H1 (cell line): Measurements from ENCODE around the gene ARL6IP4. TPM values are rescaled to one million over a fixed set of nuclear protein-coding genes. Genes with fewer than 3 reads are reported as not detected.
A peak's percentile ranks its signal among the peaks of the same experiment; 100 is the strongest.

Experiments used
- CTCF ChIA-PET: fragments of 300-600 bp; sonication (Branson Sonifier 250); formaldehyde crosslinking; loops from one replicate; lab custom pipeline; 2021; ENCODE audit not compliant: partially characterized antibody; lab: Charles Lee
- POLR2A ChIA-PET: fragments of 300-600 bp; sonication (Branson Sonifier 250); formaldehyde crosslinking; loops from one replicate; lab custom pipeline; 2021; ENCODE audit warnings: inconsistent platforms; ENCODE audit not compliant: partially characterized antibody; lab: Charles Lee
- DNase-seq, 2 experiments: peaks; one replicate each; pipeline versions ENCODE4 v3.0.0 to v3.0.0-alpha.2; 2010 to 2022; ENCODE audit warnings: low spot score in 2 of 2, low read depth in 1 of 2, mixed read lengths in 1 of 2
- FAIRE-seq: peaks from 2 replicates; lab custom pipeline; 2011; peaks lifted over from hg19 to GRCh38; lab: Jason Lieb, UNC
- H2AFZ ChIP-seq: 2 replicates; pipeline ENCODE4 v1.8.1; 2012; ENCODE audit warnings: low read length, inconsistent platforms
- H2AK5ac ChIP-seq: 2 replicates; pipeline ENCODE4 v1.6.1; 2013; ENCODE audit warnings: low read depth, low read length
- H2BK120ac ChIP-seq: replicated peaks from 2 replicates; pipeline ENCODE3; 2013; ENCODE audit warnings: low read depth, low read length, inconsistent platforms
- H2BK12ac ChIP-seq: 2 replicates; pipeline ENCODE4 v1.6.1; 2013; ENCODE audit warnings: low read depth, low read length
- H2BK15ac ChIP-seq: 2 replicates; pipeline ENCODE4 v1.6.1; 2013; ENCODE audit warnings: low read length
- H2BK20ac ChIP-seq: 2 replicates; pipeline ENCODE4 v1.6.1; 2013; ENCODE audit warnings: low read length
- H2BK5ac ChIP-seq: 2 replicates; pipeline ENCODE4 v1.6.1; 2013; ENCODE audit warnings: low read depth, low read length
- H3K14ac ChIP-seq: 2 replicates; pipeline ENCODE4 v1.6.1; 2013; ENCODE audit warnings: inconsistent platforms; ENCODE audit not compliant: insufficient read length
- H3K18ac ChIP-seq: 2 replicates; pipeline ENCODE4 v1.6.1; 2013; ENCODE audit warnings: low read length; ENCODE audit errors: extremely low read depth
- H3K23ac ChIP-seq: 2 replicates; pipeline ENCODE4 v1.6.1; 2013; ENCODE audit warnings: inconsistent platforms; ENCODE audit not compliant: insufficient read length
- H3K23me2 ChIP-seq: 2 replicates; pipeline ENCODE4 v1.6.1; 2013; ENCODE audit warnings: low read depth, low read length
- H3K27ac ChIP-seq: 2 replicates; pipeline ENCODE4 v1.6.1; 2011; ENCODE audit warnings: low read depth, low read length, inconsistent platforms
- H3K27me3 ChIP-seq, 4 experiments: replicated peaks in 1 of 4; 1 replicate in 1 of 4; 2 replicates in 3 of 4; pipeline versions ENCODE4 v1.6.1 to v1.8.1; 2011 to 2013; ENCODE audit warnings: low read length in 3 of 4, mild to moderate bottlenecking in 3 of 4, inconsistent platforms in 2 of 4, mixed read lengths in 2 of 4, moderate library complexity in 1 of 4; ENCODE audit not compliant: control insufficient read depth in 3 of 4, insufficient read depth in 3 of 4; ENCODE audit errors: extremely low read depth in 1 of 4
- H3K36me3 ChIP-seq, 4 experiments: 2 replicates each; pipeline versions ENCODE4 v1.6.1 to v1.8.1; 2011 to 2013; ENCODE audit warnings: mild to moderate bottlenecking in 4 of 4, low read length in 3 of 4, moderate library complexity in 2 of 4, control low read depth in 1 of 4, inconsistent platforms in 1 of 4; ENCODE audit not compliant: insufficient read depth in 4 of 4, control insufficient read depth in 2 of 4
- H3K4ac ChIP-seq: replicated peaks from 2 replicates; pipeline ENCODE3; 2013; ENCODE audit warnings: low read length, low read depth, mixed read lengths, inconsistent platforms; ENCODE audit not compliant: insufficient read length
- H3K4me1 ChIP-seq, 4 experiments: replicated peaks in 1 of 4; 1 replicate in 1 of 4; 2 replicates in 3 of 4; pipeline versions ENCODE4 v1.6.1 to v1.8.1; 2011 to 2013; ENCODE audit warnings: low read length in 3 of 4, inconsistent platforms in 2 of 4, mixed read lengths in 1 of 4; ENCODE audit not compliant: insufficient read depth in 4 of 4, control insufficient read depth in 3 of 4
- H3K4me2 ChIP-seq, 2 experiments: 2 replicates each; pipeline versions ENCODE4 v1.6.1 to v1.8.1; 2011 to 2013; ENCODE audit warnings: low read depth in 2 of 2, low read length in 2 of 2, control low read depth in 1 of 2, inconsistent platforms in 1 of 2, mild to moderate bottlenecking in 1 of 2; ENCODE audit not compliant: insufficient read depth in 1 of 2
- H3K4me3 ChIP-seq, 4 experiments: fragments of 200-600, 300-600 bp in 1 of 4; sonication (generic), shearing (Covaris generic), sonication (Bioruptor Twin) in 1 of 4; 2 replicates each; pipeline versions ENCODE4 v1.5.1 to v1.8.1; 2011 to 2016; ENCODE audit warnings: low read length in 4 of 4, low read depth in 3 of 4, control low read depth in 2 of 4, inconsistent platforms in 2 of 4, mild to moderate bottlenecking in 2 of 4, mixed read lengths in 1 of 4, moderate library complexity in 1 of 4; ENCODE audit not compliant: insufficient read depth in 2 of 4; ENCODE audit errors: extremely low read depth in 1 of 4
- H3K56ac ChIP-seq: replicated peaks from 2 replicates; pipeline ENCODE3; 2013; ENCODE audit warnings: low read depth, mild to moderate bottlenecking, mixed read lengths, low read length, inconsistent platforms; ENCODE audit not compliant: insufficient read length
- H3K79me1 ChIP-seq: 2 replicates; pipeline ENCODE4 v1.6.1; 2013; ENCODE audit warnings: low read depth, low read length, control low read depth
- H3K79me2 ChIP-seq, 2 experiments: 2 replicates each; pipeline versions ENCODE4 v1.6.1 to v1.8.1; 2012 to 2013; ENCODE audit warnings: low read length in 2 of 2, mild to moderate bottlenecking in 2 of 2, inconsistent platforms in 1 of 2; ENCODE audit not compliant: insufficient read depth in 2 of 2, control insufficient read depth in 1 of 2
- H3K9ac ChIP-seq, 4 experiments: replicated peaks in 1 of 4; 1 replicate in 1 of 4; 2 replicates in 3 of 4; pipeline versions ENCODE4 v1.6.1 to v1.8.1; 2011 to 2013; ENCODE audit warnings: low read depth in 3 of 4, low read length in 3 of 4, control low read depth in 2 of 4, mild to moderate bottlenecking in 2 of 4, moderate library complexity in 2 of 4, inconsistent platforms in 1 of 4; ENCODE audit errors: extremely low read depth in 1 of 4
- H3K9me3 ChIP-seq, 2 experiments: 2 replicates each; pipeline versions ENCODE4 v1.6.1 to v1.8.1; 2012 to 2013; ENCODE audit warnings: mild to moderate bottlenecking in 2 of 2, moderate library complexity in 2 of 2, control low read depth in 1 of 2, inconsistent platforms in 1 of 2, low read depth in 1 of 2, low read length in 1 of 2, mixed read lengths in 1 of 2; ENCODE audit not compliant: insufficient read depth in 2 of 2
- H4K20me1 ChIP-seq, 2 experiments: replicated peaks in 1 of 2; 2 replicates each; pipeline versions ENCODE3 to v1.8.1; 2011 to 2013; ENCODE audit warnings: inconsistent platforms in 2 of 2, low read length in 2 of 2, mild to moderate bottlenecking in 1 of 2; ENCODE audit not compliant: insufficient read depth in 2 of 2, control insufficient read depth in 1 of 2
- H4K5ac ChIP-seq: 2 replicates; pipeline ENCODE4 v1.6.1; 2013; ENCODE audit warnings: low read length, low read depth, mixed read lengths, inconsistent platforms; ENCODE audit not compliant: insufficient read length
- H4K8ac ChIP-seq: 2 replicates; pipeline ENCODE4 v1.8.0; 2013; ENCODE audit warnings: mild to moderate bottlenecking, moderate library complexity, low read length, inconsistent platforms; ENCODE audit not compliant: insufficient read depth; ENCODE audit errors: extremely low read depth
- H4K91ac ChIP-seq: replicated peaks from 2 replicates; pipeline ENCODE3; 2013; ENCODE audit warnings: low read length, mixed read lengths, inconsistent platforms; ENCODE audit not compliant: insufficient read length
- EP300 ChIP-seq, 2 experiments: IDR thresholded peaks; 1 replicate in 1 of 2; 2 replicates in 1 of 2; pipeline ENCODE4 v1.6.1; 2011 to 2012; ENCODE audit warnings: low read depth in 2 of 2, low read length in 2 of 2, mild to moderate bottlenecking in 2 of 2, borderline replicate concordance in 1 of 2, inconsistent platforms in 1 of 2, moderate library complexity in 1 of 2
- JUND ChIP-seq: IDR thresholded peaks from 2 replicates; pipeline ENCODE4 v1.6.1; 2011; ENCODE audit warnings: mild to moderate bottlenecking, improper control_type of control experiment, low read length
- MAFK ChIP-seq: IDR thresholded peaks from 2 replicates; pipeline ENCODE4 v1.6.1; 2012; ENCODE audit warnings: low read depth, mild to moderate bottlenecking, improper control_type of control experiment, low read length
- RXRA ChIP-seq: IDR thresholded peaks from 2 replicates; pipeline ENCODE4 v1.6.1; 2011; ENCODE audit warnings: low read depth, mild to moderate bottlenecking, low read length, moderate library complexity; ENCODE audit not compliant: insufficient read depth
- ZNF274 ChIP-seq: IDR thresholded peaks from 2 replicates; pipeline ENCODE4 v1.7.0; 2012; ENCODE audit warnings: low read length, borderline replicate concordance; ENCODE audit errors: extremely low read depth
- WGBS, 2 experiments: shearing (Covaris generic) in 1 of 2; methylation state at CpG; one replicate each; pipeline versions ENCODE4 v1.1.6 to v1.1.7; 2013 to 2015; ENCODE audit warnings: low lambda C conversion rate in 2 of 2, mixed read lengths in 2 of 2, inconsistent platforms in 1 of 2, low coverage in 1 of 2, missing lambda C conversion rate in 1 of 2; ENCODE audit not compliant: insufficient replicate concordance in 2 of 2, insufficient coverage in 1 of 2, insufficient read length in 1 of 2; ENCODE audit errors: extremely low coverage in 1 of 2, missing lambda C conversion rate in 1 of 2; 5-methylcytosine and 5-hydroxymethylcytosine counted together
- polyA plus RNA-seq, 7 experiments: library from polyadenylated mRNA; depleted of rRNA in 3 of 7; stranded (reverse) in 5 of 7; unstranded in 2 of 7; fragments of >200 nt in 5 of 7; fragments of 200-250 nt in 2 of 7; gene quantifications; 1 replicate in 5 of 7; 2 replicates in 1 of 7; 4 replicates in 1 of 7; pipeline versions ENCODE4 v1.2.1 to v1.2.3, GENCODE V29; 2011 to 2013; ENCODE audit warnings: missing spikeins in 2 of 7, mixed read lengths in 2 of 7
- total RNA-seq: library from RNA; stranded (reverse); fragmentation: NEBNext Ultra II Directional; extraction: Animal tissue kit (Norgen Biotek cat#: 25700); gene quantifications from 2 replicates; pipeline ENCODE4 v1.2.1, GENCODE V29; 2021
- TF ChIP-seq, protein P1 (sequence below): IDR thresholded peaks from 2 replicates; pipeline ENCODE4 v1.6.1; 2011; ENCODE audit warnings: low read length, improper control_type of control experiment

The ARL6IP4 gene
- total and polyA plus RNA-seq, 2 of the 8 experiments (the other 6 are each of a cell fraction or from before 2014, with no cell fraction given): 76.4 to 109 TPM

DNA sequence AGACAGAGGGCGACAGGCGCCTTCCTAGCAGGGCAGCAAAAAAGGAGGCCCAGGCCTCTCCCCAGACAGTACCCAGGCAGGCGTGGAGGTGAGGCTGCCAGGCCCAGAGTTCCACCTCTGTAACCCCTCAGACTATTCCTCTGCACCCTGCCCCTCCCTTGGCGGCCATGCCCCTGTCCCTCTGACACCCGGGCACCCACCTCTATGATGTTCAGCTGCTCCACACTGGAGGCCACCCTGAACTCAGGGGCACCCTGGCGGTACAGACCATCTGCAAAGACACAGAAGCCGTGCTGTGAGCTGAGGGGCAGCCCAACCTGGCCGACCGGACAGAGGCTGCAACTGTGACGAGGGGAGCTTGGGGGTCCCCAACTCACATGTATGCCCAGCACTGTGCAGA lies 20.1 kb downstream of the ARL6IP4 start:
- Histone ChIP-seq H3K27me3 (no peaks in the 10 kb centered on the region), H3K4ac (no peak overlapping the region), H3K27ac (no peak overlapping the region), H3K9me3 (no peaks in the 10 kb centered on the region), H3K4me2 (no peak overlapping the region), H3K23me2 (no peaks in the 10 kb centered on the region), H3K9ac (no peak overlapping the region), H4K20me1 (no peaks in the 10 kb centered on the region), H2BK120ac (no peak overlapping the region), H4K8ac (peak overlapping the region; percentile 79; the same call in 1 of the 2 replicates), H3K23ac (no peak overlapping the region), H3K79me2 (no peaks in the 10 kb centered on the region), H3K36me3 (no peaks in the 10 kb centered on the region), H2AFZ (no peak overlapping the region), H4K91ac (no peak overlapping the region), H3K18ac (no peak overlapping the region), H3K4me3 (no peak overlapping the region), H2AK5ac (no peak overlapping the region), H4K5ac (no peak overlapping the region), H3K56ac (no peak overlapping the region), H2BK12ac (no peak overlapping the region), H3K4me1 (no peaks in the 10 kb centered on the region), H3K79me1 (no peaks in the 10 kb centered on the region), H3K14ac (no peak overlapping the region), H2BK5ac (no peak overlapping the region), H2BK20ac (no peak overlapping the region), H2BK15ac (no peak overlapping the region)
- POLR2A ChIA-PET: interaction anchor here (0.5 to 1.6 kb wide), 3 partner anchors 8 to 232 kb away, joined by 3 to 4 read pairs (median 3); partner anchors contain the start of genes MPHOSPH9 and MTRFR
- FAIRE-seq (no peak), DNase-seq (no peak)
- CTCF ChIA-PET: interaction anchor here (0.6 to 3.5 kb wide), 14 partner anchors 11 to 349 kb away, joined by 3 to 13 read pairs (median 3); no protein-coding TSS in a partner anchor
- 89% methylated on average over 10 of the region's 10 CpGs; no CpG with 5 or more reads in 1 of the 2 experiments for WGBS, 2 experiments
- no peak for TF ChIP-seq EP300 (IDR thresholded peaks at IDR 0.05; ENCODE audit: borderline replicate concordance in 1 of 2, low read depth in 2 of 2, low read length in 2 of 2)
- no peak for TF ChIP-seq RXRA
- TF ChIP-seq MAFK: no peak
- TF ChIP-seq JUND: no peak
- TF ChIP-seq, protein P1, sequence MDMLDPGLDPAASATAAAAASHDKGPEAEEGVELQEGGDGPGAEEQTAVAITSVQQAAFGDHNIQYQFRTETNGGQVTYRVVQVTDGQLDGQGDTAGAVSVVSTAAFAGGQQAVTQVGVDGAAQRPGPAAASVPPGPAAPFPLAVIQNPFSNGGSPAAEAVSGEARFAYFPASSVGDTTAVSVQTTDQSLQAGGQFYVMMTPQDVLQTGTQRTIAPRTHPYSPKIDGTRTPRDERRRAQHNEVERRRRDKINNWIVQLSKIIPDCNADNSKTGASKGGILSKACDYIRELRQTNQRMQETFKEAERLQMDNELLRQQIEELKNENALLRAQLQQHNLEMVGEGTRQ: no peak
- no peak for TF ChIP-seq ZNF274
